GM10266 (cell line): ENCODE measurements around the gene PHF14.

ENCODE experiments used
- DNase-seq: peaks from one replicate; pipeline ENCODE4 v3.0.0; 2012; ENCODE audit errors: extremely low spot score
- CTCF ChIP-seq: IDR thresholded peaks from 2 replicates; pipeline ENCODE4 v1.5.1; 2012; ENCODE audit warnings: mild to moderate bottlenecking, low read depth; ENCODE audit not compliant: control insufficient read depth, insufficient read depth; ENCODE audit errors: missing control alignments

The PHF14 gene

GRCh38 chr7:11135573-11135972 is 161.9 kb downstream of the PHF14 start:
- no peak for TF ChIP-seq CTCF
- no peak for DNase-seq

- no peak for DNase-seq
- TF ChIP-seq CTCF, result no peak
Measured at GRCh38 chr7:11141541-11141940, 167.9 kb downstream of the PHF14 start.

GRCh38 chr7:11153694-11154093 is 180.0 kb downstream of the PHF14 start:
- no peak for TF ChIP-seq CTCF
- DNase-seq, result no peak

- no peak for DNase-seq
- no peak for TF ChIP-seq CTCF
Measured at GRCh38 chr7:11155883-11156282, 182.2 kb downstream of the PHF14 start.

- TF ChIP-seq CTCF, result no peak
- DNase-seq, result no peak
Measured at GRCh38 chr7:11161499-11161898, 187.8 kb downstream of the PHF14 start.

GRCh38 chr7:11163220-11163619 is 189.5 kb downstream of the PHF14 start:
- no peak for DNase-seq
- no peak for TF ChIP-seq CTCF

GRCh38 chr7:11166051-11166450 is 192.4 kb downstream of the PHF14 start:
- no peak for TF ChIP-seq CTCF
- DNase-seq, result no peak
